ENCODE results near the gene C3.

C3 gene

GRCh38 chr19:6730153-6730804 lies 9.8 kb upstream of the C3 start:
- FAIRE-seq = no peak

- FAIRE-seq = no peak
Measured at GRCh38 chr19:6729573-6730152, 9.2 kb upstream of the C3 start.

GRCh38 chr19:6728346-6728745 lies 7.9 kb upstream of the C3 start:
- FAIRE-seq = no peak

- FAIRE-seq = no peak
Measured at GRCh38 chr19:6725513-6726231, 5.2 kb upstream of the C3 start.

GRCh38 chr19:6724631-6725492 lies 4.4 kb upstream of the C3 start:
- no peak for FAIRE-seq

- FAIRE-seq = no peak
Measured at GRCh38 chr19:6723738-6724137, 3.3 kb upstream of the C3 start.

- no peak for FAIRE-seq
Measured at GRCh38 chr19:6723108-6723618, 2.7 kb upstream of the C3 start.

GRCh38 chr19:6721773-6722172 lies 1.3 kb upstream of the C3 start:
- no peak for FAIRE-seq

GRCh38 chr19:6721138-6721474 lies 656 bp upstream of the C3 start:
- FAIRE-seq = no peak

GRCh38 chr19:6719992-6720368 lies 470 bp downstream of the C3 start:
- FAIRE-seq = no peak

GRCh38 chr19:6719540-6719861 lies 949 bp downstream of the C3 start:
- FAIRE-seq = no peak

GRCh38 chr19:6718741-6719539 lies 1.5 kb downstream of the C3 start:
- FAIRE-seq = no peak

GRCh38 chr19:6718111-6718740 lies 2.2 kb downstream of the C3 start:
- FAIRE-seq = no peak

GRCh38 chr19:6717441-6717971 lies 2.9 kb downstream of the C3 start:
- no peak for FAIRE-seq

GRCh38 chr19:6717036-6717435 lies 3.4 kb downstream of the C3 start:
- no peak for FAIRE-seq

- no peak for FAIRE-seq
Measured at GRCh38 chr19:6716610-6716970, 3.9 kb downstream of the C3 start.

GRCh38 chr19:6714749-6715555 lies 5.5 kb downstream of the C3 start:
- no peak for FAIRE-seq

- FAIRE-seq = no peak
Measured at GRCh38 chr19:6713773-6714692, 6.4 kb downstream of the C3 start.

- no peak for FAIRE-seq
Measured at GRCh38 chr19:6712692-6713670, 7.5 kb downstream of the C3 start.
